Upper lobe of right lung (tissue), 1 donor: ENCODE data around the gene METTL9. TPM values are rescaled to one million over a fixed set of nuclear protein-coding genes. Genes with fewer than 3 reads are reported as not detected.
A peak's percentile ranks its signal among the peaks of the same experiment; 100 is the strongest.

Experiments used
- ATAC-seq: fragments of 200-7000 bp; cut with Tn5 transposase; one replicate; pipeline ENCODE4 v1.9.1; 2020; ENCODE audit warnings: mild to moderate bottlenecking, moderate library complexity
- DNase-seq: peaks from one replicate; pipeline ENCODE4 v3.0.0-alpha.2; 2020
- H3K27ac ChIP-seq: fragments of 200-600 bp; one replicate; pipeline ENCODE4 v1.8.0; 2022
- H3K27me3 ChIP-seq: fragments of 200-600 bp; one replicate; pipeline ENCODE4 v1.8.0; 2022; ENCODE audit warnings: mild to moderate bottlenecking
- H3K36me3 ChIP-seq: fragments of 200-600 bp; one replicate; pipeline ENCODE4 v1.8.0; 2022
- H3K4me1 ChIP-seq: fragments of 200-600 bp; one replicate; pipeline ENCODE4 v1.8.0; 2022
- H3K4me3 ChIP-seq: fragments of 200-600 bp; one replicate; pipeline ENCODE4 v1.8.0; 2022; ENCODE audit warnings: mild to moderate bottlenecking
- H3K9me3 ChIP-seq: fragments of 200-600 bp; one replicate; pipeline ENCODE4 v1.8.0; 2022
- intact Hi-C: fragments of 100-400 bp; cut with DNase I; formaldehyde crosslinking; loops from one replicate; pipeline ENCODE4 v1.11.0; 2022
- total RNA-seq: library from RNA; stranded (reverse); fragmentation: NEBNext Ultra II Directional; extraction: Animal tissue kit (Norgen Biotek cat#: 25700); gene quantifications from one replicate; pipeline ENCODE4 v1.2.1, GENCODE V29; 2021
- TF ChIP-seq, protein P1 (sequence below): fragments of 200-600 bp; IDR thresholded peaks from one replicate; pipeline ENCODE4 v1.8.0; 2022; ENCODE audit warnings: antibody characterized with exemption
- donor health status: DM: no; HTN: yes; CAD: no; lungs with severe emphysema.

METTL9 gene
- total RNA-seq, 1 donor from 2014 or later: 84.0 TPM

DNA sequence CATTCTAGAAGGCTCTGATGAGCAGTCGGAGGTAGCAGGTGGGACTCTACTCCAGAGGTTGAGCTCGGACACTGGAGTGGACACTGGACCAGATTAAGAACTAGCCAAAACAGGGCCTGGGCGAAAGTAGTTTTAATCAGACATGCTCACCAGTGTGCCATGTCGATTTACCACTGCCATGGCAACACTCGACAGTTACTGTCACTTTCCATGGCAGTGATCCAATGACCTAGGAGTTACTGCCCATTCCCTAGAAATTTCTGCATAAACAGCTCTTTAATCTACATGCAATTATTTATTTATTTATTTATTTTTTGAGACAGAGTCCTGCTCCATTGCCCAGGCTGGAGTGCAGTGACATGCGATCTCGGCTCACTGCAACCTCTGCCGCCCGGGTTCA is 7.2 kb upstream of the METTL9 start:
- intact Hi-C loops: no loop called here
- DNase-seq: no peak
- no peak overlapping the region for H3K4me3 ChIP-seq
- H3K27ac ChIP-seq: no peak overlapping the region
- H3K27me3 ChIP-seq: no peaks in the 10 kb centered on the region
- no peaks in the 10 kb centered on the region for H3K36me3 ChIP-seq
- no peaks in the 10 kb centered on the region for H3K9me3 ChIP-seq
- TF ChIP-seq, protein P1, sequence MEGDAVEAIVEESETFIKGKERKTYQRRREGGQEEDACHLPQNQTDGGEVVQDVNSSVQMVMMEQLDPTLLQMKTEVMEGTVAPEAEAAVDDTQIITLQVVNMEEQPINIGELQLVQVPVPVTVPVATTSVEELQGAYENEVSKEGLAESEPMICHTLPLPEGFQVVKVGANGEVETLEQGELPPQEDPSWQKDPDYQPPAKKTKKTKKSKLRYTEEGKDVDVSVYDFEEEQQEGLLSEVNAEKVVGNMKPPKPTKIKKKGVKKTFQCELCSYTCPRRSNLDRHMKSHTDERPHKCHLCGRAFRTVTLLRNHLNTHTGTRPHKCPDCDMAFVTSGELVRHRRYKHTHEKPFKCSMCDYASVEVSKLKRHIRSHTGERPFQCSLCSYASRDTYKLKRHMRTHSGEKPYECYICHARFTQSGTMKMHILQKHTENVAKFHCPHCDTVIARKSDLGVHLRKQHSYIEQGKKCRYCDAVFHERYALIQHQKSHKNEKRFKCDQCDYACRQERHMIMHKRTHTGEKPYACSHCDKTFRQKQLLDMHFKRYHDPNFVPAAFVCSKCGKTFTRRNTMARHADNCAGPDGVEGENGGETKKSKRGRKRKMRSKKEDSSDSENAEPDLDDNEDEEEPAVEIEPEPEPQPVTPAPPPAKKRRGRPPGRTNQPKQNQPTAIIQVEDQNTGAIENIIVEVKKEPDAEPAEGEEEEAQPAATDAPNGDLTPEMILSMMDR: no peak
- no peak for ATAC-seq
- peaks cover 7% of the 10 kb centered on the region for H3K4me1 ChIP-seq

DNA sequence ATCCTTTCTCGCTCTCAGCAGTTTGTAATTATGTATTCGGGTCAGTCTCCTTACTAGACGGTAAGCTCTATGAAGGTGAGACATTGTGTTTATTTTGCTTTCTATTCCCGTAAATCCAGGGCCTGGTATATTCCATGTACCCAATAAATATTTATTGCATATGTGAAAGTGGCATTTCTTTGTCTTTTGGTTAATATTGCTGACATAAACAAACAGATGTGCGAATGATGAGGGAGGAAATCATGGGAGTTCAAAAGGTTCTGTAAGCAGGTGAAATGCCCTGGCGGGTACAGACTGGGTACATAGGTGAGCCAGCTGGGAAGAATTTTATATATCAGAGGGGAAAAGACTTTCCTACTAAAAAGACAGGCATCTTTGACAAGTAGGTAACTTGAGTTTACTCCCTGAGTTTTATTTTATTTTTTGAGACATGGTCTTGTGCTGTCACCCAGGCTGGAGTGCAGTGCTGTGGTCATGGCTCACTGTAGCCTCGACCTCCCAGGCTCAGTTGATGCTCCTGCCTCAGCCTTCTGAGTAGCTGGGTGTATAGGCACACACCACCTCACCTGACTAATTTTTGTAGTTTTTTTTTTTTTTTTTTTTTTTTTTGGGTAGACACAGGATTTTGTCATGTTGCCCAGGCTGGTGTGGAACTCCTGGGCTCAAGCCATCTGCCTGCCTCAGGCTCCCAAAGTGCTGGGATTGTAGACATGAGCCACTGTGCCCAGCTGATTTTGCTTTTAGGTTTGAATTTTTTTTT is 5.7 kb upstream of the METTL9 start:
- Histone ChIP-seq H3K27me3 (no peaks in the 10 kb centered on the region), H3K4me3 (no peak overlapping the region), H3K4me1 (peaks cover 12% of the 10 kb centered on the region), H3K9me3 (no peaks in the 10 kb centered on the region), H3K27ac (no peak overlapping the region), H3K36me3 (no peaks in the 10 kb centered on the region)
- TF ChIP-seq, protein P1: no peak
- intact Hi-C loops: no loop called here
- DNase-seq: no peak
- no peak for ATAC-seq

DNA sequence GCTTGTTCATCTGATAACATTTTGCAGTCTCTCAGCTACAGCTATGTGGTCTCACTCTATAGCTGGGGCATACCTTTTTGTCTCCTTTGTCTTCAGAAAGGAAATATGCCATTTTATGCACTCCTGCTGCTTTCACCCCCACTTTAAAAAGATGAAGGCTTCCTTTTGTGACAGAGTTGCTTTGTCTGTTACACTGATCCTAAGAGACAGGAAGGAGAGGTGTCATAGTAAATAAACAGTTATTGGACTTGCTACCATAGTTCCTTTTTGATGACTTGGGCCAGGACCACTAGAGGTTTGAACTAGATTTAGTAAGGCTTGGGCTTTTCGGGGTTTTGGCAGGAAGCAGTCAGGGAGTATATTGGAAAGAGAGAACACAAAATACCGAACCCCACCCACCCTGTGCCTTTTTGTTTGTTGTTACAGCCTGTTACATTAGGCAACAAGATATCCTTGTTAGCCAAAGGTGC is 1.8 kb upstream of the METTL9 start:
- no peak overlapping the region for H3K4me3 ChIP-seq
- no peak overlapping the region for H3K27ac ChIP-seq
- intact Hi-C loops: no loop called here
- H3K27me3 ChIP-seq: no peaks in the 10 kb centered on the region
- TF ChIP-seq, protein P1: no peak
- no peaks in the 10 kb centered on the region for H3K9me3 ChIP-seq
- DNase-seq (no peak), ATAC-seq (no peak)
- H3K36me3 ChIP-seq: no peaks in the 10 kb centered on the region
- peaks cover 21% of the 10 kb centered on the region for H3K4me1 ChIP-seq

DNA sequence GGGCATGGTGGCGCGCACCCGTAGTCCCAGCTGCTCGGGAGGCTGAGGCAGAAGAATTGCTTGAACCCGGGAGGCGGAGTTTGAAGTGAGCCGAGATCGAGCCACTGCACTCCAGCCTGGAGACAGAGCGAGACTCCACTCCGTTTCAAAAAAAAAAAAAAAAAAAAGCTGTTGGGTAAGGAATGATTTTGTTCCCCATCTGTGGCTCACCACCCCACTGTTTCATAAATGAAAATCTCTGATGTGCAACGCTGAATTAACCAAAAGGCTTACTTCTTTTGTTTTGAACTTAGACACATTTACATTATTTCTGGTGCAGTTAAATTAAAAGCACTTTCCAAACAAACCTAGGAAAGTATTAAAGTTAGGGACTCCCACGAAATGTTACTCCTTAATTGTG is 1.2 kb upstream of the METTL9 start:
- Histone ChIP-seq H3K27ac (peak overlapping the region; percentile 94), H3K27me3 (no peaks in the 10 kb centered on the region), H3K36me3 (no peaks in the 10 kb centered on the region), H3K9me3 (no peaks in the 10 kb centered on the region), H3K4me1 (peaks cover 21% of the 10 kb centered on the region), H3K4me3 (peak overlapping the region; percentile 82)
- intact Hi-C loops: no loop called here
- TF ChIP-seq, protein P1: no peak
- DNase-seq: no peak
- no peak for ATAC-seq

DNA sequence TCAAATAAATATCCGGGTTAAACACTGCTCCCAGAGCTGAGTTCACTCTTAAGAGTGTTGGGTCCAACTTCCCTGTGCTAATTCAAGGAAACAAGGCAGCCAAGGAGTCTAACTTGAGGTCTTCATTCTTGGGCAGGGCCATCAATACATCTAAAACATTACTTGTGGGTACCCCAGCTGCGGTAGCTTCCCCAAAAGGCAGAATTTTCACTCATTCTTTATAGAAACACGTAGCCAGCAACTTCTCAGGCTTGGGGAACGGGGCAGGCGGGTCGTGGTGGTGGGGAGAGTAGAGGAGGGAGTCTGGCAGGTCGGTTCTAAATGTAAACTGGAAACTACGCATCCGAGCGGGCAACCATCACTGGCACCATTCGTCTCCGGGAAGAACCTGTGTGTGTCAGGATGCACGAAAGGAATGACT is 666 bp upstream of the METTL9 start:
- Histone ChIP-seq H3K27ac (peak overlapping the region; percentile 94), H3K27me3 (no peaks in the 10 kb centered on the region), H3K4me1 (peaks cover 23% of the 10 kb centered on the region), H3K4me3 (peak overlapping the region; percentile 82), H3K9me3 (no peaks in the 10 kb centered on the region), H3K36me3 (no peaks in the 10 kb centered on the region)
- DNase-seq: no peak
- TF ChIP-seq, protein P1: no peak
- intact Hi-C loops: no loop called here
- no peak for ATAC-seq
